Retinal pigment epithelial cell (primary cell): ENCODE measurements around the gene SPG11.
"Not testable (repeated sequence)": the region's sequence is repeated elsewhere in the genome, so short reads cannot be mapped to it uniquely, and the experiment has no call there.

Experiments
- DNase-seq: peaks from one replicate; pipeline ENCODE4 v3.0.0-alpha.2; 2010; ENCODE audit warnings: low read depth
- H3K4me3 ChIP-seq: 2 replicates; pipeline ENCODE4 v1.5.1; 2011; ENCODE audit warnings: mild to moderate bottlenecking, low read length, control low read depth, moderate library complexity
- TF ChIP-seq, protein P1 (sequence below): conservative IDR thresholded peaks from 2 replicates; pipeline ENCODE4 v1.5.1; 2011; ENCODE audit warnings: low read depth, low read length, control low read depth, inconsistent platforms

The SPG11 gene

GRCh38 chr15:44536302-44536961 is 127.0 kb downstream of the SPG11 start:
- TF ChIP-seq, protein P1, sequence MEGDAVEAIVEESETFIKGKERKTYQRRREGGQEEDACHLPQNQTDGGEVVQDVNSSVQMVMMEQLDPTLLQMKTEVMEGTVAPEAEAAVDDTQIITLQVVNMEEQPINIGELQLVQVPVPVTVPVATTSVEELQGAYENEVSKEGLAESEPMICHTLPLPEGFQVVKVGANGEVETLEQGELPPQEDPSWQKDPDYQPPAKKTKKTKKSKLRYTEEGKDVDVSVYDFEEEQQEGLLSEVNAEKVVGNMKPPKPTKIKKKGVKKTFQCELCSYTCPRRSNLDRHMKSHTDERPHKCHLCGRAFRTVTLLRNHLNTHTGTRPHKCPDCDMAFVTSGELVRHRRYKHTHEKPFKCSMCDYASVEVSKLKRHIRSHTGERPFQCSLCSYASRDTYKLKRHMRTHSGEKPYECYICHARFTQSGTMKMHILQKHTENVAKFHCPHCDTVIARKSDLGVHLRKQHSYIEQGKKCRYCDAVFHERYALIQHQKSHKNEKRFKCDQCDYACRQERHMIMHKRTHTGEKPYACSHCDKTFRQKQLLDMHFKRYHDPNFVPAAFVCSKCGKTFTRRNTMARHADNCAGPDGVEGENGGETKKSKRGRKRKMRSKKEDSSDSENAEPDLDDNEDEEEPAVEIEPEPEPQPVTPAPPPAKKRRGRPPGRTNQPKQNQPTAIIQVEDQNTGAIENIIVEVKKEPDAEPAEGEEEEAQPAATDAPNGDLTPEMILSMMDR: peak; percentile 53
- peak; percentile 72 for DNase-seq

GRCh38 chr15:44535523-44536301 is 127.8 kb downstream of the SPG11 start:
- DNase-seq: no peak
- TF ChIP-seq, protein P1: no peak
- peak overlapping the region; percentile 60 for H3K4me3 ChIP-seq

More at GRCh38 chr15:44536302-44536961, 127.0 kb downstream of the SPG11 start:
- H3K4me3 ChIP-seq: peak overlapping the region; percentile 60

DNA sequence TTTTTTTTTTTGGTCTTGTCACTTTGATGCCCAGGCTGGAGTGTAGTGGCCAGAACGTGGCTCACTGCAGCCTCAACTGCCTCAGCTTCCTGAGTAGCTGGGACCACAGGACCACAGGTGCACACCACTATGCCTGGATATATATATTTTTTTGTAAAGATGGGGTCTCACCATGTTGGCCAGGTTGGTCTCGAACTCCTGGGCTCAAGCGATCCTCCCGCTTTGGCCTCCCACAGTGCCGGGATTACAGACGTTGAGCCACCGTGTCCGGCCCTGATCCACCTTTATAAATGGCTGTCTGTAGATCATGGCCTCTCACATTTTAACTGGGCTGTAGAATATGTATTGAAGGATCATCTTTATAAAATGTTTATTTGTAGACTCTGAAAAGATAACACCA is 128.4 kb downstream of the SPG11 start:
- TF ChIP-seq, protein P1: no peak
- H3K4me3 ChIP-seq: no peak overlapping the region
- no peak for DNase-seq

- no peak for DNase-seq
- TF ChIP-seq, protein P1: no peak
- no peak overlapping the region for H3K4me3 ChIP-seq
Observed at GRCh38 chr15:44532689-44533088, 130.8 kb downstream of the SPG11 start.

- H3K4me3 ChIP-seq, DNase-seq: not testable (repeated sequence)
Observed at GRCh38 chr15:44532275-44532674, 131.2 kb downstream of the SPG11 start.

DNA sequence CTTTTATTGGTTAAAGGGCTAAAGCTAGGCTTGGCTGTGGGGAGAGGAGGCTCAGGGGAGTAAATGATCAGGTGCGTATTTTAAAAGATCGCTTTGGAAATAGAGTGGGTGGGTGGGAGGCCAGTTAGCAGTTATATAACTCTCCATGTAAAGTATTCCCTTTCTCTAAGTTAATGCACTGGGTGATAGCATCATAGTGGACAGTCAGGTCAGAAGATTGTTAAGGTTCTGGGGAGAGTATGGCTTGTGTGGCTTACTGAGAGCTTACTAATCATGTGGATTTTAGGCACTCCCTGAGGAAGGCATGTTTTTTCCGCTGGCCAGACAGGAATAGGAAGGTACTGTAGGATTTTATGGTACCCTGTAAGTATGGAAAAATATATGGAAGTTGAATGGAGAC is 132.8 kb downstream of the SPG11 start:
- H3K4me3 ChIP-seq: no peak overlapping the region
- no peak for DNase-seq
- TF ChIP-seq, protein P1: no peak

- DNase-seq: no peak
- H3K4me3 ChIP-seq: no peak overlapping the region
- TF ChIP-seq, protein P1: no peak
Observed at GRCh38 chr15:44529864-44530604, 133.4 kb downstream of the SPG11 start.
